ENCODE measurements around the gene MMP14. TPM values are rescaled to one million over a fixed set of nuclear protein-coding genes. Genes with fewer than 3 reads are reported as not detected.
"Not testable (repeated sequence)": the region's sequence is repeated elsewhere in the genome, so short reads cannot be mapped to it uniquely, and the experiment has no call there.

MMP14 gene
- total RNA-seq, 3 donors from 2014 or later (not counting 1 experiment from before 2014, with no cell fraction given) = 1.2 to 1.7 (median 1.4) TPM

GRCh38 chr14:22848351-22849164 lies 12.2 kb downstream of the MMP14 start:
- no peak overlapping the region for H3K4me3 Mint-ChIP-seq
- no peak overlapping the region for H3K27ac ChIP-seq (ENCODE audit: low read length)
- 21% methylated on average over 9 of the region's 12 CpGs for WGBS (ENCODE audit: insufficient coverage)
- TF ChIP-seq CTCF (IDR thresholded peaks at IDR 0.05) = no peak
- DNase-seq (no peak), ATAC-seq (no peak)
- peaks cover 11 to 29% of the 10 kb centered on the region in 2 donors for H3K27me3 Mint-ChIP-seq (ENCODE audit: low read depth in 2 of 2)
- no peaks in the 10 kb centered on the region for H3K36me3 ChIP-seq (ENCODE audit: control insufficient read depth, insufficient read depth, low read length)
- no peaks in the 10 kb centered on the region for H3K9me3 Mint-ChIP-seq
- intact Hi-C loops (cut with micrococcal nuclease) = no loop called here
- no peak overlapping the region for H3K4me3 ChIP-seq (ENCODE audit: low read length)
- H3K4me1 Mint-ChIP-seq = peaks cover 0 to 11% of the 10 kb centered on the region in 2 donors
- H3K36me3 Mint-ChIP-seq = no peaks in the 10 kb centered on the region
- no peak overlapping the region for H3K27ac Mint-ChIP-seq
- H3K4me1 ChIP-seq (ENCODE audit: control insufficient read depth, insufficient read depth, low read length) = peaks cover 20% of the 10 kb centered on the region
- peaks cover 4% of the 10 kb centered on the region for H3K27me3 ChIP-seq (ENCODE audit: control insufficient read depth, insufficient read depth, low read length)
- H3K9me3 ChIP-seq (ENCODE audit: control insufficient read depth, insufficient read depth, low read length) = no peaks in the 10 kb centered on the region

- no peak for ATAC-seq
- Histone ChIP-seq H3K27ac (ENCODE audit: low read length) (no peak overlapping the region), H3K27me3 (ENCODE audit: control insufficient read depth, insufficient read depth, low read length) (peaks cover 7% of the 10 kb centered on the region), H3K4me3 (ENCODE audit: low read length) (no peak overlapping the region), H3K9me3 (ENCODE audit: control insufficient read depth, insufficient read depth, low read length) (no peaks in the 10 kb centered on the region), H3K36me3 (ENCODE audit: control insufficient read depth, insufficient read depth, low read length) (no peaks in the 10 kb centered on the region), H3K4me1 (ENCODE audit: control insufficient read depth, insufficient read depth, low read length) (peaks cover 22% of the 10 kb centered on the region)
- peaks cover 0 to 11% of the 10 kb centered on the region in 2 donors for H3K4me1 Mint-ChIP-seq
- peaks cover 11 to 28% of the 10 kb centered on the region in 2 donors for H3K27me3 Mint-ChIP-seq (ENCODE audit: low read depth in 2 of 2)
- no peak for DNase-seq
- H3K9me3 Mint-ChIP-seq = no peaks in the 10 kb centered on the region
- TF ChIP-seq CTCF (IDR thresholded peaks at IDR 0.05) = no peak
- intact Hi-C loops (cut with micrococcal nuclease) = no loop called here
- no peaks in the 10 kb centered on the region for H3K36me3 Mint-ChIP-seq
- no peak overlapping the region for H3K27ac Mint-ChIP-seq
- 90% methylated on average over 18 of the region's 19 CpGs for WGBS (ENCODE audit: insufficient coverage)
- H3K4me3 Mint-ChIP-seq = no peak overlapping the region
Observed at GRCh38 chr14:22849212-22849819, 12.9 kb downstream of the MMP14 start.

GRCh38 chr14:22850944-22851764 lies 14.8 kb downstream of the MMP14 start:
- WGBS (ENCODE audit: insufficient coverage) = 58% methylated on average over 9 of the region's 9 CpGs
- Histone ChIP-seq H3K27ac (ENCODE audit: low read length) (no peak overlapping the region), H3K27me3 (ENCODE audit: control insufficient read depth, insufficient read depth, low read length) (peaks cover 19% of the 10 kb centered on the region), H3K9me3 (ENCODE audit: control insufficient read depth, insufficient read depth, low read length) (no peaks in the 10 kb centered on the region), H3K4me1 (ENCODE audit: control insufficient read depth, insufficient read depth, low read length) (peaks cover 22% of the 10 kb centered on the region), H3K4me3 (ENCODE audit: low read length) (no peak overlapping the region), H3K36me3 (ENCODE audit: control insufficient read depth, insufficient read depth, low read length) (no peaks in the 10 kb centered on the region)
- intact Hi-C loops (cut with micrococcal nuclease) = loop anchor here (10.0 kb wide), 2 partner anchors 376 to 536 kb away; no protein-coding TSS in a partner anchor
- no peak for ATAC-seq
- no peak overlapping the region for H3K27ac Mint-ChIP-seq
- peaks cover 0 to 11% of the 10 kb centered on the region in 2 donors for H3K4me1 Mint-ChIP-seq
- no peaks in the 10 kb centered on the region for H3K9me3 Mint-ChIP-seq
- peaks cover 20 to 30% of the 10 kb centered on the region in 2 donors for H3K27me3 Mint-ChIP-seq (ENCODE audit: low read depth in 2 of 2)
- DNase-seq = no peak
- no peak overlapping the region for H3K4me3 Mint-ChIP-seq
- H3K36me3 Mint-ChIP-seq = no peaks in the 10 kb centered on the region
- no peak for TF ChIP-seq CTCF (IDR thresholded peaks at IDR 0.05)

- Histone ChIP-seq H3K27me3 (ENCODE audit: control insufficient read depth, insufficient read depth, low read length) (peaks cover 27% of the 10 kb centered on the region), H3K4me1 (ENCODE audit: control insufficient read depth, insufficient read depth, low read length) (peaks cover 22% of the 10 kb centered on the region)
- ATAC-seq; DNase-seq; H3K4me3 Mint-ChIP-seq; H3K36me3 ChIP-seq (ENCODE audit: control insufficient read depth, insufficient read depth, low read length); H3K36me3 Mint-ChIP-seq; H3K9me3 Mint-ChIP-seq; H3K4me3 ChIP-seq (ENCODE audit: low read length); H3K27ac Mint-ChIP-seq; H3K9me3 ChIP-seq (ENCODE audit: control insufficient read depth, insufficient read depth, low read length); H3K4me1 Mint-ChIP-seq; H3K27ac ChIP-seq (ENCODE audit: low read length): not testable (repeated sequence)
- intact Hi-C loops (cut with micrococcal nuclease) = loop anchor here (10.0 kb wide), 2 partner anchors 377 to 537 kb away; no protein-coding TSS in a partner anchor
- WGBS (ENCODE audit: insufficient coverage) = no CpG with 5 or more reads among the region's 12 CpGs
- H3K27me3 Mint-ChIP-seq (ENCODE audit: low read depth in 2 of 2) = peaks cover 24 to 26% of the 10 kb centered on the region in 2 donors
Observed at GRCh38 chr14:22852178-22852577, 15.8 kb downstream of the MMP14 start.

All from natural killer cell (primary cell).